NCI-H82 (cell line): ENCODE data around the gene SNX25.
"Not testable (repeated sequence)": the region's sequence is repeated elsewhere in the genome, so short reads cannot be mapped to it uniquely, and the experiment has no call there.

Experiments used
- DNase-seq: peaks from one replicate; lab custom pipeline; 2025; lab: John Stamatoyannopoulos, UW

SNX25 gene

DNA sequence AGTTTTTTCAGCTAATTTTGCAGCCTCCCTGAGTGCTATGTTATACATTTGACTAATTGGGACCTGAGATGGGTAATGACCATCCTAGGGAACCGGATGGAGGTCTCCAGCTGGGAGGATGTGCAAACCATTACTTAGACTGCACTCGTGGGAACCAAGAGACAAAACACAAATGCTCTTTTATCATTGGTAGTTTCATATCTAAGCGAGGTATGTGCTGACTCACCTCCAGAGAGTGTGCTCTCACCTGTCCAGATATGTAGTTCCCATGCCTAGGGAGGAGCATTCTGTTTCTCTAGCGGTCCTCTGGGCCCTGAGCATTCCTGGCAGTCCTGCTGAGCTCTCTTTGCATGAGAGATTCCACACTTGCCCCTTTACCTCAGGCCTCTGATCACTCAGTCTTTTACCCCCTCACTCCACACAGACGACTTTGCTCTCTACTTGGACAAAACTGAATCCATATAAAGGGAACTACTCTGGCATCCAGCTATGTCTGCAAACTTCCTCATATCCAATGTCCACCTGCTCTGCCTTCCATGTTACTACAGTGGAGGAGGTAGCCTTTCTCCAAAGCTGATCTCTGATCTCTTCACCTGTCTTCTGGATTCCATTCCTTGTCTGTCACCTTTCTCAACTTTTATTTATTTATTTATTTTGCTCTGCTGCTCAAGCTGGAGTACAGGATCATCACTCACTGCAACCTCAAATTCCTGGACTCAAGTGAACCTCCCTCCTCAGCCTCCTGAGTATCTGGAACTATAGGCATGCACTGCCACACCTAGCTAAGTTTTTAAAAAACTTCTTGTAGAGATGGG lies 97.9 kb downstream of the SNX25 start:
- DNase-seq = no peak

- DNase-seq = no peak
These were observed 100.4 kb downstream of the SNX25 start for GRCh38 chr4:185309770-185310169.

- DNase-seq = no peak
These were observed 101.9 kb downstream of the SNX25 start for GRCh38 chr4:185311113-185311888.

- no peak for DNase-seq
These were observed 103.3 kb downstream of the SNX25 start for GRCh38 chr4:185312699-185313098.

DNA sequence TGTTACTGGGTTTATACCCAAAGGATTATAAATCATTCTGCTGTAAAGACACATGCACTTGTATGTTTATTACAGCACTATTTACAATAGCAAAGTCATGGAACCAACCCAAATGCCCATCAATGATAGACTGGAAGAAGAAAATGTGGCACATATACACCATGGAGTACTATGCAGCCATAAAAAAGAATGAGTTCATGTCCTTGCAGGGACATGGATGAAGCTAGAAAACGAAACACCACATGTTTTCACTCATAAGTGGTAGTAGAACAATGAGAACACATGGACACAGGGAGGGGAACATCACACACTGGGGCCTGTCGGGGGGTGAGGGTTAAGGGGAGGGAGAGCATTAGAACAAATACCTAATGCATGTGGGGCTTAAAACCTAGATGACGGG lies 108.1 kb downstream of the SNX25 start:
- DNase-seq = not testable (repeated sequence)

GRCh38 chr4:185317880-185318279 lies 108.5 kb downstream of the SNX25 start:
- no peak for DNase-seq

DNA sequence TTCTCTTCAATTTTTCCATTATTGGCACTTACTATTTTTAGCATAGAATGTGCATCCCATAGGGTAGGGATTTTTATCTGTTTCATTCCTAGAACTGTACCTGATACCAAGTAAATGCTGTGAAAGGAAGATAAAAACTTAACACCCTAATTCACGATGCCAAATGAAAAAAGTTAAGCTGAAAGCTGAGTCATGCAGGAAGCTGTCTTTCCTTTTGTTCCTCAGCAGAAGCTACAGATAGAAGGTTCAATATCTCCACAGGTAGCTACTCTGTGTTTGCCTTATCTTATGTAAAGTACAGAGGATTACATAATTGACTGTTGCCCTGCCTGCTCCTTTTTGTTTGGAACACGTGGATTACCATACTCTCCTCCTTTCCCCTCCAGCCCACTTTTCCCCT lies 109.3 kb downstream of the SNX25 start:
- DNase-seq = no peak

GRCh38 chr4:185322803-185323202 lies 113.4 kb downstream of the SNX25 start:
- no peak for DNase-seq

DNA sequence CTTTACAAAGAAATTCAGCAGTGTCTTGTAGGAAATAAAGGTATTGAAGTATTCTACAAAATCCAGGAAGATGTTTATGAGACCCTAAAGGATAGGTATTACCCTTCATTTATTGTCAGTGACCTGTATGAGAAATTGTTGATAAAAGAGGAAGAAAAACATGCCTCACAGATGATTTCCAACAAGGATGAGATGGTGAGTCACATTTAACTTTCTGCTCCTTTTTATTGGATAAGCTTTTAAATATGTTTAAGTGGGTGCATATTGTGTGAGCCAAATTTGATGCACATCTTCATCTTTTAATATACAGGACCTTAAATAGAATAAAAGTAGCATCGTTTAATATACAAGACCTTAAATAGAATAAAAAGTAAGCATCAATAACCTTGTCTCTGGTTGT lies 114.2 kb downstream of the SNX25 start:
- no peak for DNase-seq

DNA sequence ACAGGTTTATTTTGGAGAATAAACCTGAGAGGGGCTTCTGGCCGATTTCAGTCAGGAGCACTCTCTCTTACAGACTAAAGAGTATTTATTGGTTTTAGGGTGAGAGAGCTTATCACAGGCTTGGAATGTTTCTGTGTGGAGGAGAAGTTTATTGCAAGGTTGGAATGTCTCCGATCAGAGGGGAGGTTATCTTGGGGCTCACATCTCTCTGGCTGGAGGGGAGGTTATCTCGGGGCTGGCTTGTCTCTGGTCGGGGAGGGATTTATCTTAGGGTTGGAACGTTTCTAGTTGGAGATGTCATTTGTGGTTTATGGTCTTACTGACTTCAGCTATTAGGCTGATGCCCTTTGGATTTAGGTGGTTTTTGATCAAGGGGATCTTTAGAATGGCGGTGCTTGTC lies 115.0 kb downstream of the SNX25 start:
- DNase-seq = not testable (repeated sequence)

DNA sequence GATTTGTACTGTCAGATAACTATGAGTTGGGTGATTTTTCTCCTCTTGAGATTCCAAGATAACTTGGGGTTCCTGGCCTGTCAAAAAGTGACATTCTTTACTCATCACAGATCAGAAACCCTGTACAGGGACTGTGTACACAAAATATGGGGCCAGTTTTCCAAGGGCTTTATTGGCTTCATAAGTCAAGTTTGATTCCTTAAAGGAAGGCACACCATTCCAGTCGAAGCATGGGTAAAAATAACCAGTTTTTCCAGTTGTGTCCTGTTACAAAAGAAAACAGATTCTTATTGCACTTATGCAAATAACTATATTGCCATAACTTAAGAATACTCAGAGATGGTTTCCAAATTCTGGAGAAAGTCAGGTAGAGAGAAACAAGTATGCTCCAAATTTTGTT lies 116.3 kb downstream of the SNX25 start:
- not testable (repeated sequence) for DNase-seq

GRCh38 chr4:185328586-185328985 lies 119.2 kb downstream of the SNX25 start:
- DNase-seq = no peak

DNA sequence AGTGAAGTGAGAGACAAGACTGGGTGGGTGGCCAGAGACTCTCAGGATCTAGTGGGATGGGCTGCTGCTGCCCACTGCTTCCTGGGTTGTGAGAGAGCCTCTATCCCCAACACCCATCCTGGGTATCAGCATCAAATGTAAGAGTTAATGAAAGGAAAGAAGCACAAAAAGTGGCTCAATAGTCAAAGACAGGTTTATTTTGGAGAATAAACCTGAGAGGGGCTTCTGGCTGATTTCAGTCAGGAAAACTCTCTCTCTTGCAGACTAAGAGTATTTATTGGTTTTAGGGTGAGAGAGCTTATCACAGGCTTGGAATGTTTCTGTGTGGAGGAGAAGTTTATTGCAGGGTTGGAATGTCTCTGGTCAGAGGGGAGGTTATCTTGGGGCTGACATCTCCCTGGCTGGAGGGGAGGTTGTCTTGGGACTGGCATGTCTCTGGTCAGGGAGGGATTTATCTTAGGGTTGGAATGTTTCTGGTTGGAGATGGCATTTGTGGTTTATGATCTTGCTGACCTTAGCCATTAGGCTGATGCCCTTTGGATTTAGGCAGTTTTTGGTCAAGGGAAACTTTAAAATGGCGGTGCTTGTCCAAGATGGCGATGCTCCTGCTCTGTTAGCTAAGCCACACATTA lies 120.6 kb downstream of the SNX25 start:
- DNase-seq = not testable (repeated sequence)

- no peak for DNase-seq
These were observed 123.4 kb downstream of the SNX25 start for GRCh38 chr4:185332575-185333464.

GRCh38 chr4:185334326-185334725 lies 124.9 kb downstream of the SNX25 start:
- no peak for DNase-seq

DNA sequence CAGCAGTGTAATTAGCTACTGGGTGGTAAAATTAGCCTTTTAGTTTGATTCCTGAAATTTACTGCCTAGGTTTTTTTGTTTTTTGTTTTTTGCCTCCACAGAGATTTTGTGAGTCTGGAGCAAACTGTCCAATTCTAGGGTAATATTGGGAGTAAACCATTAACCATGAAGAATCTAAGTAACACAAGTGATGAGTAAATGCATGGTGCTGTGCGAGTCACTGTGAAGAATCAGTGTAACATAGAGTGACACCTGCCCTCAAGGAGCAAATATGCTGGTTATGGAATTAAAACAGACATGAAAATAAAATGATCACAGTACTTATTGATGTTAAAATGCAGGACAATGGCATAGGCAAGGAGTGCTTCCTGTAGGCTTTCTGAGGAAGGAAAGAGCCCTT lies 126.2 kb downstream of the SNX25 start:
- no peak for DNase-seq

GRCh38 chr4:185339941-185340340 lies 130.5 kb downstream of the SNX25 start:
- DNase-seq = no peak

DNA sequence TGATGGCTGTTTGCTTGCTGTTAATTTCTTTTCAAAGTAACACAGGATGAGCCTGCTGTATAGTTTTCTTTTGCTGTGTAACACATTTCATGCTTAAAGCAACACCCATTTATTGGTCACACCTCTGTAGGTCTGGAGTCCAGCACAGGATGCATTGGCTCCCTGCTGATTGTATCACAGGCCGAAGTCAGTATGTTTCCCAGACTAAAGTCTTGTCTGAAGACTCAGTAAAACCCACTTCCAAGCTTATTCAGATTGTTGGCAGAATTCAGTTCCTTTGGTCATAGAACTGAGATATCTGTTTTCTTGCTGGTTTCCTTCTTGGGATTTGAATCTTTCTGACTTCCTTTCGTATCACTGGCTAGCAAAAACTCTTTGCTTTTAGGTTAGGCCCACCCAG lies 132.0 kb downstream of the SNX25 start:
- no peak for DNase-seq

DNA sequence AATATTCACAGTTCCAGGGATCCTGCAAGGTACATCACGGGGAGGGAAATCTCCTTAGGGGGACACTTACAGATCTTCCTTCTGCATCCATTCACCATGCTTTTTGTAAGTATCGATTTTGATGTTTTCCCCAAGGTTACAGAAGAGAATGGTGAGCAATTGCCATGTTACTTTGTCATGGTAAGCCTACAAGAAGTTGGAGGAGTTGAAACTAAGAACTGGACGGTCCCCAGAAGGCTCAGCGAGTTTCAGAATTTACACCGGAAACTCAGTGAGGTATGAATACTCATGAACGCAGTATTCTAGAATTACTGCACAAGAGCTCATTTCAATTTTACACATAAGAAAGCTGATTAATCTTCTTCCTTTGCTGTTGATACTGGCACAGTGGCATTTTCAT lies 132.4 kb downstream of the SNX25 start:
- no peak for DNase-seq

DNA sequence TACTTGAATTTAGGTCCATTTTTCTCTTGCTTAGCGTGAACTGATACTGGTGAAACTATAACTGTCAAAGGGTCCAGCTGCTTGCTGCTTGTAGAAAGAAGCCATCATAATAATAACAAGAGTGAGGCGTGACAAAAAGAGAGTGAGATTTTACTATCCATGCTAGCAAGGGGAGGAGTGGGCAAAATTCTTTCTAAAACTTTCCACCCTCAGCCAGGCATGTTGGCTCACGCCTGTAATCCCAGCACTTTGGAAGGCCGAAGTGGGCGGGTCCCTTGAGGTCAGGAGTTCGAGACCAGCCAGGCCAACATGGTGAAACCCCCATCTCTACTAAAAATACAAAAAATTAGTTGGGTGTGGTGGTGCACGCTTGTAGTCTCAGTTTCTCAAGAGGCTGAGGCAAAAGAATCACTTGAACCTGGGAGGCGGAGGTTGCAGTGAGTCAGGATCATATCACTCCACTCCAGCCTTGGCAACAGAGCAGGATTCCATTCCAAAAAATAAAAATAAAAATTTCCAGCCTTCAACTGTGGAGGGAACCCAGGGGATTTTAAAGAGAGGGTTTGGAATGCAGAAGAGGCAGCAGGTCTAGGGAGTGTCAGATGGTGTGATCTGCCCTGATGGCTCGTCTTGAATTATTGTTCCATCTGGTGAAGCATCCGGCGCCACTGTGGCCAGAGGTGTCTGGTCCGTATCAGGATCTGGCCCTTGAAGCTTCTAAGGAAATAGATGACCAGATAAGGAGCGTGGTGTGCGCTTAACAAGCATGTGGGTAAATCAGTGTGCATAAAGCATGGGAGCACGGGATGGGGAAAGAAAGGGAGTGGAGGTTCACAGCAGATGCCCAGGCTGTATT lies 134.6 kb downstream of the SNX25 start:
- DNase-seq = peak; percentile 4
